H1 (cell line): Measurements from ENCODE around the gene TMEM144.

Source experiments
- CTCF ChIP-seq, 3 experiments: IDR thresholded peaks; 1 replicate in 2 of 3; 2 replicates in 1 of 3; pipeline versions ENCODE4 v1.5.1 to v1.6.1; 2011; ENCODE audit warnings: low read length in 3 of 3, mild to moderate bottlenecking in 3 of 3, inconsistent platforms in 2 of 3, low read depth in 1 of 3, moderate library complexity in 1 of 3; ENCODE audit not compliant: insufficient read depth in 1 of 3; ENCODE audit errors: control extremely low read depth in 1 of 3
- KDM1A ChIP-seq: fragments of 200-600, 300-600 bp; sonication (generic); IDR thresholded peaks from 2 replicates; pipeline ENCODE4 v1.7.1; 2016; ENCODE audit warnings: mild to moderate bottlenecking, low read length, borderline replicate concordance
- KDM5A ChIP-seq: fragments of 200-600 bp; IDR thresholded peaks from 2 replicates; pipeline ENCODE4 v1.7.1; 2012; ENCODE audit warnings: mild to moderate bottlenecking, low read length, inconsistent platforms, mixed read lengths
- SIN3A ChIP-seq, 2 experiments: IDR thresholded peaks in 1 of 2; conservative IDR thresholded peaks in 1 of 2; 2 replicates each; pipeline ENCODE4 v1.6.1; 2011 to 2012; ENCODE audit warnings: low read length in 2 of 2, improper control_type of control experiment in 1 of 2, low read depth in 1 of 2, mild to moderate bottlenecking in 1 of 2
- SP2 ChIP-seq: IDR thresholded peaks from 2 replicates; pipeline ENCODE4 v1.6.1; 2012; ENCODE audit warnings: mild to moderate bottlenecking, low read length, inconsistent platforms

GRCh38 chr4:158164768-158165213, 45.5 kb upstream of the TMEM144 start:
- TF ChIP-seq KDM5A (no peak), CTCF (IDR thresholded peaks at IDR 0.05; ENCODE audit: control extremely low read depth in 1 of 3, insufficient read depth in 1 of 3, low read depth in 1 of 3, low read length in 3 of 3) (no peak), SIN3A (conservative IDR thresholded peaks at IDR 0.05 in 1 of 2, IDR thresholded peaks at IDR 0.05 in 1 of 2; ENCODE audit: low read depth in 1 of 2, low read length in 2 of 2) (no peak), KDM1A (no peak), SP2 (no peak)
